ENCODE results near the gene SRC. TPM values are rescaled to one million over a fixed set of nuclear protein-coding genes. Genes with fewer than 3 reads are reported as not detected.

The SRC gene
- total and polyA plus RNA-seq, 2 experiments from 2014 or later: 8.0 to 25.9 TPM

DNA sequence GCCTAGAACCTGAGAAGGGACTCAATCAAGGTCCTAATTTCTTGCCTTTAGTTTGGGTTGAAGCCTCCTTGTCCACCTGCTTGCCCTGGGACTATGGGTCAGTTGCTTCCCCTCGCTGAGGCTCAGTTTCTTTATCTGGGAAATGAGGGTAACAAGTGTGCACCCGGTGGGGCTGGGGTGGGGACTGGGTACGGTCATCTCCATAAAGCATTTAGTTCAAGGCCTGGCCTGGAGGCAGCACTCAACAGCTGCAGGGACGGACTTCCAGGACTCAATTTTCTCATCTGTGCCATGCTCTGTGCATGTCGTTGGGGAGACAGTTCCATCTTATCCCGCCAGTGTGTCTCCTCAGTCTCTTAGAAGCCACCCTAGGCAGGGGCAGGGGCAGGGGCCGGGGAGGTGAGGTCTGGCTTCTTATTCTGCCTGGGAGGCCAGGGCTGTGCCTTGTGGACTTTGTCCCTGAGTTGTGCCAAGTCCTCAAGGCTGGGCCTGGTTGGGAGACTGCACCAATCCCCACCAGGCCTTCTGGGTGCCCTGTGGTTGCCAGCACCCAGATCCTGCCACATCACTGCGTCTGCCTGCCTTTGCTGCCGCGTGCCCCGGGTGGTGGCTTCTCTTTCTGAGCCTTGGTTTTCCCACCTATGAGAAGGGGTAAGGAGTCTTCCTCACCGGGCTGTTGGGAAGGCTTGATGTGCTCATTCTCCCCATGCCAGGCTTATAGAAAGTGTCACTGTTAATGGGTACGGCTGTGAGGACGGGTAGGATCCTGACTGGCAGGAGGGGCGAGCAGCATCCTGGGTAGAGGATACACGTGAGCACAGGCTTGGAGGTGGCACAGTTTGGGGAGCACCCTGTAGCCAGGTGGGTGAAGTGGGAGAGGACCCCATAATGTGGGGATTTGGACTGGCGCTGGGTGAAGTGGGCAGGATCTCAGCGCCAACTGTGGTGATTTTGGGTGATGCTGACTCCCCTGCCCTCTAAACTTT, 8.6 kb downstream of the SRC start (continued):
- no peak for TF ChIP-seq ZNF462 (CRISPR knock-in tag; IDR thresholded peaks at IDR 0.05)
- TF ChIP-seq, protein P1, sequence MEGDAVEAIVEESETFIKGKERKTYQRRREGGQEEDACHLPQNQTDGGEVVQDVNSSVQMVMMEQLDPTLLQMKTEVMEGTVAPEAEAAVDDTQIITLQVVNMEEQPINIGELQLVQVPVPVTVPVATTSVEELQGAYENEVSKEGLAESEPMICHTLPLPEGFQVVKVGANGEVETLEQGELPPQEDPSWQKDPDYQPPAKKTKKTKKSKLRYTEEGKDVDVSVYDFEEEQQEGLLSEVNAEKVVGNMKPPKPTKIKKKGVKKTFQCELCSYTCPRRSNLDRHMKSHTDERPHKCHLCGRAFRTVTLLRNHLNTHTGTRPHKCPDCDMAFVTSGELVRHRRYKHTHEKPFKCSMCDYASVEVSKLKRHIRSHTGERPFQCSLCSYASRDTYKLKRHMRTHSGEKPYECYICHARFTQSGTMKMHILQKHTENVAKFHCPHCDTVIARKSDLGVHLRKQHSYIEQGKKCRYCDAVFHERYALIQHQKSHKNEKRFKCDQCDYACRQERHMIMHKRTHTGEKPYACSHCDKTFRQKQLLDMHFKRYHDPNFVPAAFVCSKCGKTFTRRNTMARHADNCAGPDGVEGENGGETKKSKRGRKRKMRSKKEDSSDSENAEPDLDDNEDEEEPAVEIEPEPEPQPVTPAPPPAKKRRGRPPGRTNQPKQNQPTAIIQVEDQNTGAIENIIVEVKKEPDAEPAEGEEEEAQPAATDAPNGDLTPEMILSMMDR (conservative IDR thresholded peaks at IDR 0.05; ENCODE audit: low read depth in 2 of 2): no peak

DNA sequence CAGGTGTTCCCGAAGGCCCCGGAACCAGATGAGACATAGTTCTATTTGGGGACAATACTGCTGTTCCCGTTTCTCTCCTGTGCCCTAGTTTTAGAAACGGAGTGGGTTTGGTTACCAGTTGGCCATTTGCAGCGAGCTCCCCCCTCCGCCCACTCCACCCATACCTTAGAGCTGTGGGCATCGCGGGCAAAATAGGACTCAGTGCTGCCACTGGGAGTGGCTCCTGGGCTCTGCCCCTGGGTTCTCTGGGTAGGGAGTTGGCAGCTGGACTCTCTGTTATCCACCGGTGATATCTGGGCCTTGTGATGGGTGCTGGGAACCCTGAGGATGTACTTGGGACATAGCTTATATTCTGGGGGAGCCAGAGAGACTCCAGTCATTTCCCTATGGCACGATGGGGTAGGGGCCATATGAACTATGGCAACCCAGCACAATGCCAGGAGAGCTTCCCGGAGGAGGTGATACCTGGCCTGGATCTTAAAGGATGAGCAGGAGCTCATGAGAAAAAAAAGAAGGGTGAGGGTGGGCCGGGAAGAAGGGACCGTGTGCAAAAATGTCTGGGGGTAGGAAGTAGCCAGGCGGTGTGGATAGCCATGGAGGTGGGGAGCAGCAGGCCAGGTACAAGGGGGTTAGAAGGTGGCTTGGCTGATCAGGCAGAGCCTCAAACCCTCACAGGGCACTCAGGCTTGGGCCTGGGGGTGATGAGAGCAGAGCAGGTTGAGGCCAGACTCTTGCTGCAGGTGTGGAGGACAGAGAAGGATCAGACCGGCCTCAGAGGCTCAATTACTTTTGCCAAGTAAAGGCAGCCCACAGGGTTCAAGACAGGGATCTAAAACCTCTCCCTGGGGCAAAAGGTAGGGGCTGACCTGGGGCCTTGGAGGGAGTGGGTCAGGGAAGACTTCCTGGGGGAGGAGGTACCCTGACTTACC, 9.6 kb downstream of the SRC start:
- H3K4me2 ChIP-seq: no peak overlapping the region
- no peaks in the 10 kb centered on the region for H3F3A ChIP-seq (replicated peaks; ENCODE audit: low read depth)
- peaks cover 11% of the 10 kb centered on the region for H4K20me1 ChIP-seq (replicated peaks; ENCODE audit: insufficient read depth)
- peaks cover 15% of the 10 kb centered on the region; the same call in 1 of the 3 replicates for H3K36me3 Mint-ChIP-seq (ENCODE audit: low read depth)
- H3K36me3 ChIP-seq (ENCODE audit: insufficient read depth): no peaks in the 10 kb centered on the region
- no peaks in the 10 kb centered on the region for H3K27me3 ChIP-seq (ENCODE audit: insufficient read depth)
- no peak overlapping the region for H3K27ac ChIP-seq (ENCODE audit: low read depth)
- no peaks in the 10 kb centered on the region for H3K9me2 ChIP-seq (ENCODE audit: insufficient read depth)
- peaks cover 7% of the 10 kb centered on the region for H3K27me3 Mint-ChIP-seq (ENCODE audit: insufficient read depth, low read depth, poor library complexity)
- H3K79me2 ChIP-seq (replicated peaks; ENCODE audit: insufficient read depth): peaks cover 73% of the 10 kb centered on the region
- no peak overlapping the region for H3K4me3 Mint-ChIP-seq
- DNase-seq (ENCODE audit: low spot score) (no peak), ATAC-seq (no peak)
- peaks cover 17% of the 10 kb centered on the region; the same call in 2 of the 3 replicates for H3K4me1 Mint-ChIP-seq
- no peak overlapping the region for H3K4me3 ChIP-seq
- H3K4me1 ChIP-seq (ENCODE audit: insufficient read depth): no peaks in the 10 kb centered on the region; the same call in 1 of the 2 replicates
- H2AFZ ChIP-seq: no peak overlapping the region
- no peaks in the 10 kb centered on the region for H3K9me3 Mint-ChIP-seq
- no peak overlapping the region for H3K27ac Mint-ChIP-seq
- TF ChIP-seq REST (IDR thresholded peaks at IDR 0.05; ENCODE audit: unreplicated experiment) (no peak), NANOG (IDR thresholded peaks at IDR 0.05; ENCODE audit: borderline replicate concordance) (no peak), POLR2AphosphoS5 (IDR thresholded peaks at IDR 0.05; ENCODE audit: low read depth) (no peak), ZNF331 (CRISPR knock-in tag; IDR thresholded peaks at IDR 0.05; ENCODE audit: low read depth) (no peak), STAT1 (IDR thresholded peaks at IDR 0.05; ENCODE audit: unreplicated experiment) (no peak), ZNF114 (CRISPR knock-in tag; IDR thresholded peaks at IDR 0.05) (no peak)
